ENCODE data around the gene EPOP.
"Not testable (repeated sequence)": the region's sequence is repeated elsewhere in the genome, so short reads cannot be mapped to it uniquely, and the experiment has no call there.

EPOP gene

DNA sequence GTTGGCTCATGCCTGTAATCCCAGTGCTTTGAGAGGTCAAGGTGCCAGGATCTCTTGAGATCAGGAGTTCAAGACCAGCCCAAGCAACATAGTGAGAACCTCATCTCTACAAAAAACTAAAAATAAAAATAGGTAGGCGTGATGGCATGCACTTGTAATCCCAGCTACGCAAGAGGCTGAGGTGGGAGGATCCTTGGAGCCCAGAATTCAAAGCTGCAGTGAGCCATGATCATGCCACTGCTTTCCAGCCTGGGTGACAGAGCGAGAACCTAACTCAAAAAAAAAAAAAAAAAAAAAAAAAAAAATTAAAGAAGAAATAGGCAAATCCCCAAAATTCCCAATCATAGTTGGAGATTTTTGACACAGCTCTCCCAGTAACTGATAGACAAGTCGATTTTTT is 36.8 kb downstream of the EPOP start:
- no peak for DNase-seq (ENCODE audit: low spot score)

DNA sequence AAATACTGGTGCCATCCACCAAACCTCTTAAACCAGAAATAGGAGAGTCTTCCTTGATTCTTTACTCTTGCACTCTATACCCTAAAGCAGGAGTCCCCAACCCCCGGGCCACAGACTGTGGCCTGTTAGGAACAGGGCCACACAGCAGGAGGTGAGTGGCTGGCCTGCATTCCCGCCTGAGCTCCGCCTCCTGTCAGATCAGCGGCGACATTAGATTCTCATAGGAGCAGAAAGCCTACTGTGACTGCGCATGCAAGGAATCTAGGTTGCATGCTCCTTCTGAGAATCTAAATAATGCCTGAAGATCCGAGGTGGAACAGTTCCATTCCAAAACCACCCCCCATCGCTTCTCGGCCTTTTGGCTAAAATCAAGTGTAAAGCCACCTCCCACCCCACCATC is 38.7 kb downstream of the EPOP start:
- no peak for DNase-seq (ENCODE audit: low spot score)

DNA sequence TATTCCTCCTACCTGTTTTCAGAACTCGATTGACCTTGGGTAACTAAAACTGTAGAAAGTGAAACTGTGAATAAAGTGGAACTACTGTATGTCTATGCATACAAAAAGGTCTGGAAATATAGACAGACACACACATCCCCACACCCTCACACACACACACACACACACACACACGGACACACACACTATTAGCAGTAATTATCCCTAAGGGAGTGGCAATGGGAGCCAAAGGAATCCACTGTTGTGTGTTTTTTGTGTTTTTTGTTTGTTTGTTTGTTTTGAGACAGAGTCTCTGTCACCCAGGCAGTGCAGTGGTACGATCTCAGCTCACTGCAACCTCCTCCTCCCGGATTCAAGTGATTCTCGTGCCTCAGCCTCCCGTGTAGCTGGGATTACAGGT is 42.4 kb downstream of the EPOP start:
- no peak for DNase-seq (ENCODE audit: low spot score)

DNA sequence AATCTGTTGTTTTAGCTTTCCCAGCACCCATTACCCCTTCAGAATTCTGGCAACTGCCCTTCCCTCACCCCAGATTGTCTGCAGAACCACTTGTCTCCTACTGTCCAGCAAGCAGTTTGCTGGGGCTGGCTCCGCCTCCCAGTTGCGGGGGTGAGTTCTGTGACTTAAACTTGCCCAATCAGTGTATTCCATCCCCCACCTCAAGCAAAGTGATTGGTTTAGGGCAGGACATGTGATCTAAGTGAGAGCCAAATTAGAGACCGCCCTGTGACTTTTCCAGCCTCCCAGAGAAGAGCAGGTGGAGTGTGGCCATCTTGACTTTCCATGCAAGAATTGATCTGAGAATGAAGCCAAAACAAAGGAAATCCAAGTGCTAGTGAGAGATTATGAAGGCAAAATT is 46.3 kb downstream of the EPOP start:
- DNase-seq (ENCODE audit: low spot score), result peak; percentile 66

DNA sequence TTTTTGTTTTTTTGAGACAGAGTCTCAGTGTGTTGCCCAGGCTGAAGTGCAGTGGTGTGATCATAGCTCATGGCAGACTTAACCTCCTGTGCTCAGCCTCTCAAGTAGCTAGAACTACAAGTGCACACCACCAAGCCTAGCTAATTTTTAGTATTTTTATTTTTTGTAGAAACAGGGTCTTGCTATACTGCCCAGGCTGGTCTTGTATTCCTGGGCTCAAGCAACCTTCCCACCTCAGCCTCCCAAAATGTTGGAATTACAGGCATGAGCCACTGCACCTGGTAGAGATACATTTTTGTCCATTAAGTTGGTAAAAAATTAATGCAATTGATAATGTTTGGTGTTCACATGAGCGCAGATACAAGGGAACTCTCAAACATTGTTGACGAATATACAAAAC is 46.8 kb downstream of the EPOP start:
- no peak for DNase-seq (ENCODE audit: low spot score)

DNA sequence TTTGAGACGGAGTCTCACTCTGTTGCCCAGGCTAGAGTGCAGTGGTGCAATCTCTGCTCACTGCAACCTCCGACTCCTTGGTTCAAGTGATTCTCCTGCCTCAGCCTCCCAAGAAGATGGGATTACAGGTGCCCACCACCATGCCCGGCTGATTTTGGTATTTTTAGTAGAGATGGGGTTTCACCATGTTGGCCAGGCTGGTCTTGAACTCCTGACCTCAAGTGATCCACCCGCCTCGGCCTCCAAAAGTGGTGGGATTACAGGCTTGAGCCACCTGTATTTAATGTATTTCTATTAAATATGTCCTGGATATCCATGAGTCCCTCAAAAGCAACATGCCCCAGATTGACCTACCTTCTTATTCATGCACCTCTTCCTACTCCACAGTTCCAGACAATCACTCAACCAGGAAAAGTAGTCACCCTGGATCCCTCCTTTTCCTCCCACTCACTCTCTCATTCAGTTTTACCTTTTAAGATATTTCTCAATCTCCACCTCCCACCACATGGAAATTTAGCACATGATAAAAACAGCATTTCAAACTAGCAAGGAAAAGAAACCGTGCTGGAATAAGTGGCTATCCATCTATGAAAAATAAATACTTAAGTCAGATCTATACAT is 48.0 kb downstream of the EPOP start:
- not testable (repeated sequence) for DNase-seq (ENCODE audit: low spot score)

DNA sequence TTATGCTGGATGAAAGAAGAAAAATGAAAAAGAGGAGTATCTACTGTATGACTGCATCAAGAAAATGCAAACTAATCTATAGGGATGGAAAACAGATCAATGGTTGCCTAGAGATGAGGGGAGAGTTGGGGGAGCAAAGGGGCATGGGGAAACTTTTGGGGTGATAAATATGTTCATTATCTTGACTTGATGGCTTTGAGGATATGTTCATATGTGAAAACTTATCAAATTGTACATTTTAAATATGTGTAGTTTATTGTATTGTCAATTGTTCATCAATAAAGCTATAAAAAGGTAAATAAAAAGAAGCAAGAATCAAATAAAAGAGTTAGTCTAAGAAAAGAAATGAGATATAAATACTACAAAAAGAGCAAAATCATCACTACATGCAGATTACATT is 49.3 kb downstream of the EPOP start:
- no peak for DNase-seq (ENCODE audit: low spot score)

DNA sequence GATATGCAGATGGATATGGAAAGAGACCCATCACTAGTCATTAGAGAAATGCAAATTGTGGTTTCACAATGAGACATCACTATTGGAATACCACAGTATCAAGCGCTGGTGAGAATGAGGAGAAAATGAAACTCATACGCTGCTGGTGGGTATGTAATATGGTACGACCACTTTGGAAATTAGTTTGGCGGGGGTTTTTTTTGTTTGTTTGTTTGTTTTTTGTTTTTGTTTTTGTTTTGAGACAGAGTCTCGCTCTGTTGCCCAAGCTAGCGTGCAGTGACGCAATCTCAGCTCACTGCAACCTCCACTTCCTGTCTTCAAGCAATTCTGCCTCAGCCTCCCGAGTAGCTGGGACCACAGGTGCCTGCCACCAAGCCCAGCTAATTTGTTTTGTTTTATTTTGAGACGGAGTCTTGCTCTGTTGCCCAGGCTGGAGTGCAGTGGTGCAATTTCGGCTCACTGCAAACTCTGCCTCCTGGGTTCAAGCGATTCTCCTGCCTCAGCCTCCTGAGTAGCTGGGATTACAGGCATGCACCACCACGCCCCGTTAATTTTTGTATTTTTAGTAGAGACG is 49.9 kb downstream of the EPOP start:
- not testable (repeated sequence) for DNase-seq (ENCODE audit: low spot score)
